VCaP (cell line): Measurements from ENCODE around the gene RAB5IF.

ENCODE experiments used
- H3K27ac ChIP-seq: fragments of 450-650 bp; 2 replicates; pipeline ENCODE4 v1.5.1; 2017
- CTCF ChIP-seq: fragments of 450-650 bp; conservative IDR thresholded peaks from 2 replicates; pipeline ENCODE4 v1.5.1; 2017; ENCODE audit warnings: mild to moderate bottlenecking, moderate library complexity

RAB5IF gene

DNA sequence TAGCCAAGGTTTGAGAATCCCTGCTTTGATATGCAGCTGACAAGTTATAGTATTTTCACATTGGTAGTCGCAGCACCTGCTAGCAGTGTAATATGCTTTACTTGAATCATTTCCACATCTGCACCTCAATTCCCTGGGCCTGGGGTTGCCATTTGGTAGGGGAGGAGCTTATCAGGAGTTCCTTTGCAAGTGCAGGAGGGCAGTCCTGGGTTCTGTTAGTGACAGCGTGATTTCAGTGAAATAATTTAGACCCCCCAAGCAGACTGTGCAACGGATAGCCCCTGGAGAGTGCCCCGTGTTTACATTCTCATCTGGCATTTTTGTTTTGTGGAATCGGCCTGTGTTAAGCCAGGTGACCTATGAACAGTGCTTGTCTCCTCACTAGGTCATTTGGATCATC lies 6.0 kb downstream of the RAB5IF start:
- TF ChIP-seq CTCF = no peak
- no peak overlapping the region for H3K27ac ChIP-seq

DNA sequence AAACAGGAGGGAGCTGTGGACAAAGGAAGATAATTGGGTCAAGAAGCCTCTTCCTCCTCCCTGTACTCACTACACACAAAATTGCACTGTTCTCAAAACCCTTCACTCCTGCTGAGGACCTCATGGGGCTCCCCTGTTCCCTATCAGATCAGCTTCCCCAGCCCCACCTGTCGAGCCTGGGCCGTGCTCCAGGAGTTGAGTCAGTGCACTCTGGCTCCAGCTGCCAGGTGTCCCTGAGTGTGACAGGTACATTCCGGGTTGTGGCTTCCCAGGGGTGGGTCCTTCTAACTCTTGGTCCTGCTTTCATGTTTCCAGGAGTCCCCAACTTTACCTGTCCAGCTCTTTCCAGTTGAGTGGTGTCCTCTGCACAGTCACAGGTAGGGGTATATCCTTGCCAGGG lies 8.4 kb downstream of the RAB5IF start:
- no peak for TF ChIP-seq CTCF
- H3K27ac ChIP-seq = no peak overlapping the region

DNA sequence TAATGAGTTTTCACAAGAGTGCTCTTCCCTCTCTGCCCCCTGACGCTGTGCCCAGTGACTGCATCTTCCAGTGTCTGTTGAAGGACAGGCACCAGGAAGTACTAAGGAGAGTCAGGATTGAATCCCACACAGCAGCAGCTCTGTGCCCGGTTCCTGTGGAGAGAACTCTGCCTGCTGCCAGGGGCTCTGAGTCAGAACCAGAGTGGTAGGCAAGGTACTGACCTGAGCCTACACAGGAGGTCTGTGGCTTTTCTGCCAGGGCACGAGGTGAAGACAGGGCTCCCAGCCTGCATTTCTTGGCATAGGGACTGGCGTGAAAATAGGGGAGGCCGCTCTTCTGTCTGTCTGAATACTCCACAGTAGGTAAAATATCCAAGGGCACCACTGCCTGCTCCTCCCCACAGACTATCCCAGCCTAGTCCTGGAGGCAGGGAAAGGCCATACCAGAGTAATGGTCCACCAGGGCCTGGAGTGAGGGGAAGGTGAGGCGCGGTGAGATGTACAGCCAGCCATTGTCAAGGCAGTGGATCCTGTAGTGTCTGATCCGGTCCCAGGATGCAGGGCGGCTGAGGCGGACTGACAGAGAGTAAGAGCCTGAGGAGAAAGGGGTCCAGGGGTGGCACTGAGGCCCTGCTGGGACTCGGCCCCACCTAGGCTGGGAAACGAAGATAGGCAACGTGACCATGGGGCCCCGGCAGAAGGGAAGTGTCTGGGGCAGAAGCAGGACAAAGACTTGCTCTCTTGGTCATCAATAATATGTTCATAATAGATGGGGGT lies 9.4 kb downstream of the RAB5IF start:
- no peak overlapping the region for H3K27ac ChIP-seq
- no peak for TF ChIP-seq CTCF

GRCh38 chr20:36620917-36621316 lies 15.3 kb downstream of the RAB5IF start:
- no peak overlapping the region for H3K27ac ChIP-seq
- TF ChIP-seq CTCF = no peak

DNA sequence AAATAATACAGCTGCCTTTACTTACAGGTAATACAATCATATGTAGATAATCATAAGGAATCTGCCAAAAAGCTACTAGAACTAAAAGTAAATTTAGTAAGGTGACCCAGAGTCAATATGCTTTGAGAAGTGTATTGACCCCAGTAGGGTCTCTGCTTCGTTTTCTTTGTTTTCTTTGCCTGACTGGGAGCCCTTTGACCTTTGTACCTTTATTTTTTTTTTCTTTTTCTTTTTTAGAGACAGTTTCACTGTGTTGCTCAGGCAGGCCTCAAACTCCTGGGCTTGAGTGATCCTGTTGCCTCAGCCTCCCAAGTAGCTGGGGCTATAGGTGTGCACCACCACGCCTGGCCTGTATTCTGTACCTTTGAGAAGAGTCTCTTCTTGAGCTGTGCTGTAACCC lies 17.9 kb downstream of the RAB5IF start:
- H3K27ac ChIP-seq = peak overlapping the region; percentile 82
- no peak for TF ChIP-seq CTCF

DNA sequence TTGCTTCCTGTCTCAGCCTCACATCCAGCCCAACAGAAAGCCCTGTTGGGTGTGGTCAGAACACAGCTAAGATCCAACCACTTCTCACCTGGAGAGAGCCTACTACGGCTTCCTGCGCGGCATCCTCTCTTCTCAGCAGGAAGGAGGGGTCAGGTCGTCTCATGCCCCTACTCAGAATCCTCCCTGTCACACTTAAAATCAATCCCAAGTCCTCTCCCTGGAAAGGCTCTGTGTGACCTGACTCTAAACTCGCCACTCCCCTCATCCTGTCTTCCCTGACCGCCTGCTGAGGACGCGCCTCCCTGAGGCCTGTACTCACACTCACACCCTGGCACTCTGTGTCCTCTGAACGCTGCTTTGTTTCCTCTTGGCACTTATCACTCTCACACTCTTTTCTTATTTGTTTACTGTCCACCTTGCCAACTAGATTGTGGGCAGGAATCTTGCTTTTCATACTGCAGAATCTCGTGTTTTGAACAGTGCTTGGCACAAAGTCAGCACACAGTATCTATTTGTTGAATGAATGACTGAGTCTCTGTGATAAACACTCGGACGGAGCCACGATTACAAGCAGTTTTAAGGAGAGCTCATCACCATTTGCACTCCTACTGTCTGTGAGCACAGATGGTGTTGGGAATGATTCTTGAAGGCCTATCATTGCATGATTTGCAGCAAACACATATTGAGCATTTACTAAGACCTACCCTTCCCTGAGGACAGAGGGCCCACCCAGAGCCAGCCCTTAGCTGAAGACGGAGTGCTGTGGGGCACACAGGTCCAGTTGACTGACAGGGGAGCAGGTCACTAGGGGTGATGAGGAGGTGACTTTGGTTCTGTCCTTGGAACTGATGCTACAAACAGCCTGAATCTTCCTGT lies 18.7 kb downstream of the RAB5IF start:
- peak overlapping the region; percentile 82 for H3K27ac ChIP-seq
- peak; percentile 68 for TF ChIP-seq CTCF

GRCh38 chr20:36624944-36625324 lies 19.4 kb downstream of the RAB5IF start:
- no peak for TF ChIP-seq CTCF
- H3K27ac ChIP-seq = peak overlapping the region; percentile 82
